GM21381 (cell line): ENCODE measurements around the gene TMF1.

Experiments used
- ATAC-seq: cut with Tn5 transposase; IDR thresholded peaks from one replicate; pipeline ENCODE4 v1.9.1; 2021; ENCODE audit warnings: mild to moderate bottlenecking, moderate library complexity; ENCODE audit not compliant: unreplicated experiment

Gene TMF1

DNA sequence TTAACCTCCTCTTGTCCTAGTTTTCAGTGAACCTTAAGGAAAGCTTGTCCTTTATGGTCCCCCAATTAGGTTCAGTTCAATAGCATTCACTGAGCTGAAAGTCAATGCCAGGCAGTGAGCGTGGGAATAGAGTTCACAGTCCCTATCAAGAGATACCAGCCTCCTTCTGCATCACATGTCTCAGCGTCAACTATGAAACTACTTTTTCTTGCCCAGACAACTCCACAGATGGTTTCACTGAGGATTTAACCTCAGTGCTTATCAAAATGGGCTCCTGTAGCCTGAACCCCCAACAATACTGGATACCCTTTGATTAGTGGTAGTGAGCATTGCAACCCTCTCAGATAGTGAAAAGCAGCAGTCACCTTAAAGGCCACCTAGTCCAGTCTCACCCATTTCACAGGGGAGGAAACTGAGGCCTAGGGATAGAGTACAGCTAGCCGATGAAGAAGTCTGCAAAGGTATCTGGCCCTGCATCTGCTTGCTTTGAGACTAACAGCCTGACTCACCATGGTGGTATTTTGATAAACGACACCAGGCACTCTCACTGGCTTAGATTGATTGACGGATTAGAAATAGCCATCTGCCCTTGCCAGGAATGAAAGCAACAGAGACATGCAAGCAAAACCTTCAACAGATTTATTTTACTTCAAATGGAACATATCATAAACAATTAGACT, 29.6 kb upstream of the TMF1 start:
- no peak for ATAC-seq

DNA sequence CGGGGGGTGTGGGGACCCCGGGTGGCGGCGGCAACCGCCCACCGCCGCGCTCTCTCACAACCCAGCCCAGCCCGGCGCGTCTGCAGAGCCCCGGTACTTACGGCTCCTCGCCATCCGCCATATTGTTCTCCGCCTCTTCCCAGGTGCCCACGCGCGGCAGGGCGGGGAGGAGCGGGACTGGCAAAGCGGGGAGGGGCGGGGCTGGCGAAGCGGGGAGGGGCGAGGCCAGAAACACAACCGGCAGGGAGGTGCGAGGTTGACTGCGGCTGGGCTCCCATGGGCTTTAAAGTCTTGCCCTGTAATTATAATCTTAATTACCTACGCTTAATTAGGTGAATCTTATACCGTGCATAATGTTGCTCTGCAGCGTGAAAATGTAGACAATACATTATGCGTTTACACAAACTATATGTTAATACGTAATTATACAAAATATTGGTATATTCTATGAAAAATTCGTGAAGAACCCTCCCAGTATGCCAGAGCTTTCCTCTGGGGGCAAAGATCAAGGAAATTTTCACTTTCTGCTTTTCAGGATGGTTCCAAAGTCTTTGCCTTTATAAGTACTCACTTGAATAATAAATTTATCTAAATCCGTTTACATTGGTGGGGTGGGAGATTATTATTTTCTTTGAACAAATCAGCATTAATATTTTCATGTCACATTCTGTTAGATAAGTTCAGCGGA, 28.2 kb upstream of the TMF1 start, which contains the start of gene UBA3:
TSS of gene UBA3 (minus strand) at position 133 of the 688 bp plus-strand sequence. CDS start at position 121, 12 bp downstream.
- peak; percentile 46 for ATAC-seq

DNA sequence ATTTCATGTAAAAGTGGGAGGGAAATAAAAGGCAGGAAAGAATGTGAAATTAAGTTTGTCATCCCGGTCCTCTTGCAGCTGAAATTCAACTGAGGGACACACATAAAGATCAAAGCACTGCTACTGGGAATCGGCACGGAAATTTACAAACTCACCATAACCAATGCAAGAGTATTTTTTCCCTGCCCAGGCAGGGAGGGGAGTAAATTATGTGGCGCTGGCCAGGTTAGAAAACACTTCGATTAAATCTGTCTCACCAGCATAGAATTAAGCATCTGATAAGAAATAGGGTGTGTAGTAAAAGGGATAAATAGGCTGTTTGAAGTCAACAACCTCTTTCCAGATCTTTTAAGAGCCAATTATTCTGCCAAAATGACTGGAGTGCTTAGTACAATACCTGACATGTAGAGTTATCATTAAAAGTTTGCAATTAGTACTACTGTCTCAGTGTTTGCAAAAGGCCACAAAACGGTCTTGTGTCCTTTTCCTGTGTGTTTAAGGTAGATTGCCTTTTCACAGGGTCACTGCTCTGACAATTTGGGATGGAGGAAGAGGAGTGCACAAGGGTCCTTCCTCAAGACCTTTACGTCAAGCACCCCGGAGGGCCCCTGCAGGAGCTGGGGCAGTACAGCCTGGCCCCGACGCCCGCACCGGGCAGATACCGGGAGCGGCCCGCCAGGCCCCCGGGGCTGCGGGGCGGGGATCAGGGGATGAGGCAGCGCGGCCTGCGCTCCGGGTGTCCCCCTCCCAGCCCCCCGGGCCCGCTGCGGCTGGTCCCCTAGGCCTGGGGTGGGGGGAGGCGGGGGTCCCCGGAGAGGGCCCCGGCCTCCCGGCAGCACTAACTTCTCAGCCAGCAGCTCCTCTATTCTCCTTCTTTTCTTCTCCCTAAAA, 27.4 kb upstream of the TMF1 start:
- ATAC-seq: peak; percentile 14

GRCh38 chr3:69072928-69073327, 20.8 kb upstream of the TMF1 start:
- ATAC-seq: no peak

DNA sequence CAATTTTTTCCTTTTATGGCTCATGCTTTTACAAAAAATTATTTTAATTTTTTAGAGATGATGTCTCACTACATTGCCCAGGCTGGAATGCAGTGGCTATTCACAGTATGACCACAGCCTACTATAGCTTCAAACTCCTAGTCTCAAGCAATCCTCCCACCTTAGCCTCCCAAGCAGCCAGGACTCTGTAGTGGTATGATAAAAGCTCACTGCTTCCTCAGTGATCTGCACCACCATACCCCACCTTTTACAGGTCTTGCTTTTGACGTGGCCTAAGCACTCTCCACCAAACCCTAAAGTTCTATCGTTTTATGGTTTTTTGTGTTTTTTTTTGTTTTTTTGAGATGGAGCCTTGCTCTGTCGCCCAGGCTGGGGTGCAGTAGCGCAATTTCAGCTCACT, 14.0 kb upstream of the TMF1 start:
- ATAC-seq: no peak

DNA sequence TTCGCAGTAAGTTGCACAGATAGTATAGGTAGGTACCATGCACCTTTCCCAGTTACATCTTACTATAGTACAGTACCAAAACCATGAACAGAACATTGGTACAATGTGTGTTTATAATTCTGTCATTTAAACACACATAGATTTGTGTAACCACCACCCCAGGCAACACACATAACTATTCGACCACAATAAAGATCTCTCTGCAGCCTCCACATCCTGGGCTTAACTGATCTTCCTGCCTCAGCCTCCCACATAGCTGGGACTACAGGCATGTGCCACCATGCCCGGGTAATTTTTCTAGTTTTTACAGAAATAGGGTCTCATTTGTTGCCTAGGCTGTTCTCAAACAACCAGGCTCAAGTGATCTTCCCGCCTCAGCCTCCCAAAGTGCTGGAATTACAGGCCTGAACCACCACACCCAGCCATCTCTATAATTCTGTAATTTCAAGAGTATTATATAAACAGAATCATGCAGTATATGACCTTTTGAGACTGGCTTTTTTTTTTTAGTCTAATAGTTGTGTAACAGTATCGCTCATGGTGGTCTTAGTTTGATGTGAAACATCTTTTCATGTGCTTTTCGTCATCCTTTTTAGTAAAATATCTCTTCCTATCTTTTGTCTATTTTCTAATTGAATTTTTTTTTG, 13.3 kb upstream of the TMF1 start:
- no peak for ATAC-seq

DNA sequence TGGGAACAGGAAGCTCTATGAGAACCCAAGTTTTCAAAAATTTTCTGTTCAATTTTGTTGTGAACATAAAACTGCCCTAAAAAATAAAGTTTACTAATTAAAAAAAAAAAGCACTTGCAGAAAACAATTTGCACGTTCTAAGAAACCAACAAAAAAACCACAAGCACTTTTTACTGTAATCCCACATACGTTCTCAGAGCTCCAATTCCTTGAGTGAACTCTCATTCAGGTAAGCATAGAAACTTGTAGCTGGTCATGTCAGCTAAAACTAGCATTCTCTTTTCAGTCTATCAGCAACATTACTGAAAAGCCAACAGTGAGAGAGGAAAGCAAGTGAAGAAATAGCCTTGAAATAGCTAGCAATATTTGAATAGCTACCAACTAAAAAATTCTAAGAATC, 11.5 kb upstream of the TMF1 start:
- ATAC-seq: no peak

- no peak for ATAC-seq
Measured at GRCh38 chr3:69059688-69060087, 7.6 kb upstream of the TMF1 start.

GRCh38 chr3:69058947-69059224, 6.8 kb upstream of the TMF1 start:
- no peak for ATAC-seq

DNA sequence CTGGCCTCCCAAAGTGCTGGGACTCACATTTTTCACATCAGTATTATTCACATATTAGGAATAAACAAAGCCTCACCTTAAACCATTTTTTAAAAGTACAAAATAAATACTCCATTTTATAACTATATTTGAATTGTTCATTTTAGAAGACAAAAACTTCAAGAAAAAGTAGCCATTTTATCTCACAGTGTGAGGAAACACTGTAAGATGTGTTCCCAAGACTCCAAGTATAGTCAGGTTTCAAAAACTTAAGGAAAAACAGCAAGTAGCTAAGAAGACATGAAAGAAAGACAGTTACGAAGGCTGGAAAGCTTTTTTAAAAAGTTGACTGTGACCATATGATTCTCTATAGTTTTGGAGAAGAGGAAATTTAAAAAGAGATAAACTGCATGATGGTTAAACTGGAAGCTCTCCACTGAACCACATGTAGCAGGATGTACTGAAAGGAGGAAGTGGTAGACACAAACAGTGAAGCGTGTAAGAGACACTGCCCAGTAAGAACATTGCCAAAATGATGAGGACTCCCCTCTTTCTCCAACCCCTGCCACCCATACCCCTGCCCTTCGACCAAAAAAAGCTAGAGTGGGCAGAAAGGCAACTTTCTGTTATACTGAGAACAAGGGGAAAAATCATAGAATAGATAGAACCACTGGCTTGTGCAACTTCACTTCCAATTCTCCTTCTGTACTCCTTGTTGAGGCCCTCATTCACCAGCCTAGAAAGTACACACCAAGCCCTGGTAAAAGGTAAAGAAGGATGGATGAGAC, 6.2 kb upstream of the TMF1 start:
- ATAC-seq: peak; percentile 98

DNA sequence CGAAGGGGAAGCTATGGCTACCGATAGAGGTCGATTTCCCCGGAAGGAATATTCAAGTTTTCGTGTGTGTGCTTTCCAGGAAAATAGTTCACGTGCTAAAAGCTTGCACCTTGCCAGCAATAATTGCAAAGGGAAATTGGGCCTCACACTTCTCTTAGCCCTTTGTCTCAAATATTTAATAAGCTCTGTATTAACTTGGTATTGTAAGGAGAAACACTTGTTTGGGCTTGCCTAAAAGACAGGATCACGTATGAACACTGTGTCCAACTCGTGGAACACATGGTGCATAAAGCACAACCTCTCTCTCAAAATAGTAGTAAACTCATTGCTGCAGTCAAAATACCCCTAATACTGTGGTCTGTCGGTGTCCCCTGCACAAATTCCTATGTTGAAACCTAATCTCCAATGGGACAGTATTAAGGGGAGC, 352 bp upstream of the TMF1 start:
- ATAC-seq: peak; percentile 3

- ATAC-seq: no peak
Measured at GRCh38 chr3:69048990-69049389, 3.1 kb downstream of the TMF1 start.

DNA sequence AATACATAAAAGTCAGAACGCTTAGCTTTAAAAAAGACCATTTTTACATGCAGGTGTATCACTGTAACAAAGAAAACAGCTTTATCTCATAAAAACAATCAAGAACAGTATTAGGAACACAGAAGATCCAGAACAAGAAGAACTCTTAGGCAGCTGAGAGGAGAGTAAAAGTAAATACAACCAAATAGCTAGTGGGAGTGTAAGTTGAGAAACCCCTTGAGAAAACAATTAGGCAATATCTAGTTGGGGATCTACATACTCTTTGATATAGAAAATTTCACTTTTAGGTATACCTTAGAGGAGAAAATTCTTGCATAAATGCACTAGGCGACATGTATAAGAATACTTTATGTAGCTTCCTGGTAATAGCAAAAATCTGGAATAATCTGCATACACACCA, 7.5 kb downstream of the TMF1 start:
- ATAC-seq: no peak

DNA sequence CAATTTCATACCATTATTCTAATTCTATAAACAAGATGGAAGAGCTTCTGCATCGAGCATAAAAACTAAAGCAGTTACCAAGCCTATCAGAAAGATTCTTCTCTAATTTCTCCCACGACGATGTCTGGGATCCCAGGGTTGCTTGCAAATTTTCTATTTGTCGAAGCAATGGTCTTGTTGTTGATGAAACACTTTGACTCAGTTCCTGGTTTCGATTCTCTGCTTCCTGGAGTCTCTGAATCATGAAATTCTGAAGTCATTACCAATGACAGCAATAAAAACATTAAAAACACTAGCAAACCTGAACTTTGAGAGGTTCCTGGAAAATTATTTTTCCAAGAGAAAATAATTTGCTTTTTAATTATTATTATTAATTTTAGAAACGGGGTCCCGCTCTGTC, 18.7 kb downstream of the TMF1 start:
- ATAC-seq: no peak

- ATAC-seq: no peak
Measured at GRCh38 chr3:69032737-69033136, 19.4 kb downstream of the TMF1 start.

GRCh38 chr3:69032142-69032541, 20.0 kb downstream of the TMF1 start:
- ATAC-seq: no peak

DNA sequence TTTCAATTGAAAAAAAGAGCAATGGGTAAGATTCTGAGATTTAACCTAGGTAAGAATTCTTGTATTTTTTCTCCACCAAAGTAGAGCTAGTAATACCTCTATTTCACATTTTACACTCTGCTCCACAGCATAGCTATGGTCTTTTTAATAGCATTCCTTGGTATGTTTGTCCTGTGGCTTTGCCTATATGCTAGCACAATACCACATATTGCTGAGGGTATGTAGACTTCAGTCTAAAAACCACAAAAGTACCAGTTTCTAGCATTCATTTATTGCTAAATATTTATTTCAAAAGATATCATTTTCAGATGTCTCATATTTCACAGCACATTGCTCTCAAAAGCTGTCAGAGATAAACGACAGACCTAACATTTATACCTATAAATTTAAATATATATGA, 20.5 kb downstream of the TMF1 start:
- ATAC-seq: no peak

GRCh38 chr3:69020857-69021256, 31.3 kb downstream of the TMF1 start:
- no peak for ATAC-seq

DNA sequence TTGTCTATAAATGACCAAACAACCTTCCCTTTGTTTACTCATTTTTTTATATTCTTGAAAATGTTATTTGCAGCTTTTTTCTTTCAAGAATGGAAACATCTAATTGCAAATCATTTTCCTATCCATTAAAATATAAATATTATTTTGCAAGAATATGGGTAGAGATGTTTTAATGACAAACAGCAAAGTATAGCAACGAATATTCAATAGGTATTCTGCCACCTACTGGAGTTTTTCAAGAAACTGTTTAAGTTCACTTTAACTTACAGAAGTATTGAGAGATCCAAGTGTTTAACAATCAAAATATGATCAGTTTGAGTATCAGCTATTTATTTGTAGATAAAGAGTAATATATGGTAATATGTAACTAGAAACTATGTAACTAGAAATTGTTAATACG, 31.7 kb downstream of the TMF1 start:
- ATAC-seq: no peak

DNA sequence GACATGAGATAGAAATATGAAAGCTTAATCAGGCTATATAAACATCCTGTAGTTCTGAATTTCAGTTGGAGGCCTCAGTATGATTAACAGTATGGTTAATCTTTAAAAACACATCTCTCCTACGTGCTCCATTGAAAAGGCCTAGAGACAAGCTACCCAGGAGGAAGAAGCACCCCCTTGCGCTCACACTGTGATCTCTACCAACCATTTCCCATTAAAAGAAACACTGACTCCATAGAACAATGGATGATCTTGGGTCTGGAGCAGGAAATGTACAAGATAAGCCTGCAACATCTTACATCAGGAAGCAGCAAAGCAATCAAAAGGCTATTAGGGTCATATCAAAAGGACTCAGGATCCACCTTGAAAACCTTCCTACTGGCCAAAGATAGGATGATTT, 35.2 kb downstream of the TMF1 start:
- no peak for ATAC-seq

GRCh38 chr3:69016102-69016501, 36.0 kb downstream of the TMF1 start:
- ATAC-seq: no peak
